ENCODE results near the gene MTR. TPM values are rescaled to one million over a fixed set of nuclear protein-coding genes. Genes with fewer than 3 reads are reported as not detected.

Gene MTR
- total RNA-seq, 1 experiment from 2014 or later = 35.5 TPM

- no peaks in the 10 kb centered on the region for H4K20me1 ChIP-seq (ENCODE audit: control insufficient read depth, insufficient read depth, insufficient read length)
- peaks cover 2 to 7% of the 10 kb centered on the region in 2 experiments; a peak in 2 of 4 replicates for H3K4me1 Mint-ChIP-seq
- H4K5ac ChIP-seq (ENCODE audit: insufficient read length, low read depth, low read length) = no peak overlapping the region
Measured at GRCh38 chr1:236872075-236872666, 77.1 kb downstream of the MTR start.

More at GRCh38 chr1:236872075-236872666, 77.1 kb downstream of the MTR start:
- Histone ChIP-seq H2AK5ac (ENCODE audit: insufficient read length, low read length) (no peak overlapping the region), H3K4ac (ENCODE audit: low read depth, low read length) (no peak overlapping the region), H3K4me2 (ENCODE audit: insufficient read depth, insufficient read length, low read length) (no peak overlapping the region), H3K23ac (ENCODE audit: insufficient read length, low read depth, low read length) (no peak overlapping the region), H2BK5ac (ENCODE audit: insufficient read length, low read length) (no peak overlapping the region), H3K18ac (ENCODE audit: insufficient read length, low read depth, low read length) (no peak overlapping the region), H2AFZ (ENCODE audit: low read length) (no peak overlapping the region), H4K8ac (replicated peaks; ENCODE audit: insufficient read length, low read depth, low read length) (no peak overlapping the region), H3K9me3 (ENCODE audit: control insufficient read depth, low read depth, low read length) (no peaks in the 10 kb centered on the region), H3K14ac (ENCODE audit: insufficient read depth, low read length) (no peak overlapping the region), H2BK15ac (ENCODE audit: low read depth, low read length) (no peak overlapping the region), H3K79me2 (ENCODE audit: insufficient read depth, low read length) (no peaks in the 10 kb centered on the region), H2BK20ac (ENCODE audit: low read depth, low read length, poor library complexity, severe bottlenecking) (no peak overlapping the region), H3K56ac (ENCODE audit: insufficient read length, low read depth, low read length) (no peak overlapping the region), H3K9ac (ENCODE audit: extremely low read depth, insufficient read length, low read length) (no peak overlapping the region), H2BK12ac (ENCODE audit: insufficient read length, low read depth, low read length) (no peak overlapping the region), H4K91ac (ENCODE audit: insufficient read length, low read depth, low read length) (no peak overlapping the region), H3K79me1 (ENCODE audit: insufficient read depth, low read depth, low read length, poor library complexity, severe bottlenecking) (no peaks in the 10 kb centered on the region), H3K23me2 (ENCODE audit: insufficient read length, low read depth, low read length, poor library complexity, severe bottlenecking) (no peaks in the 10 kb centered on the region), H3K27ac (ENCODE audit: insufficient read length, low read depth, low read length) (no peak overlapping the region), H3T11ph (ENCODE audit: low read length) (no peak overlapping the region), H3K4me1 (ENCODE audit: insufficient read depth, low read length) (no peaks in the 10 kb centered on the region), H2BK120ac (ENCODE audit: low read depth, low read length, poor library complexity, severe bottlenecking) (no peak overlapping the region), H3K27me3 (ENCODE audit: insufficient read depth, low read length) (no peaks in the 10 kb centered on the region)
- H3K27me3 Mint-ChIP-seq (ENCODE audit: low read depth) = no peaks in the 10 kb centered on the region
- H3K36me3 Mint-ChIP-seq (ENCODE audit: insufficient read depth in 1 of 3, low read depth in 3 of 3) = peaks cover 14% of the 10 kb centered on the region in 3 experiments; a peak in 6 of 7 replicates
- TF ChIP-seq CTCF (conservative IDR thresholded peaks at IDR 0.05) = no peak
- H3K9me3 Mint-ChIP-seq = no peaks in the 10 kb centered on the region
- no peak for DNase-seq
- no peak overlapping the region for H3K4me3 Mint-ChIP-seq
- WGBS (ENCODE audit: extremely low coverage, insufficient read length, low lambda C conversion rate) = no CpG with 5 or more reads among the region's 5 CpGs
- H3K27ac Mint-ChIP-seq = peak overlapping the region; percentile 16 to 24 (median 18); a peak in 3 of 7 replicates
